K562 (cell line): ENCODE data around the gene NEDD4L. TPM values are rescaled to one million over a fixed set of nuclear protein-coding genes. Genes with fewer than 3 reads are reported as not detected.

Source experiments
- ATAC-seq: fragments of 200-7000 bp; cut with Tn5 transposase; 3 replicates; pipeline ENCODE4 v1.9.1; 2020; ENCODE audit warnings: moderate library complexity
- BruUV-seq: library from RNA; stranded (reverse); fragments of 400-500 nt; replicated peaks from 2 replicates; lab custom pipeline; 2021; lab: Mats Ljungman, UMichigan
- CTCF ChIA-PET: fragments of 300-600 bp; formaldehyde crosslinking; extraction: SDS; loops from one replicate; lab custom pipeline; 2021; ENCODE audit warnings: low intra/inter-chr PET ratio; lab: Yijun Ruan, JAX
- POLR2A ChIA-PET: fragments of 300-600, 350-650 bp; sonication (Branson Sonifier 250); formaldehyde crosslinking; extraction: SDS; loops from one replicate; lab custom pipeline; 2021; ENCODE audit warnings: antibody characterized with exemption, inconsistent platforms; lab: Yijun Ruan, JAX
- DNase-seq, 4 experiments: peaks; one replicate each; pipeline versions ENCODE4 v3.0.0 to v3.0.0-alpha.2; 2011 to 2018; ENCODE audit warnings: low spot score in 3 of 4, mixed read lengths in 3 of 4; ENCODE audit errors: extremely low read depth in 1 of 4
- FAIRE-seq: peaks from 2 replicates; lab custom pipeline; 2011; peaks lifted over from hg19 to GRCh38; lab: Jason Lieb, UNC
- H2AFZ ChIP-seq: 2 replicates; pipeline ENCODE4 v1.6.0; 2011; ENCODE audit warnings: low read depth, low read length, control low read depth, inconsistent platforms
- H3K27ac ChIP-seq: fragments of 200-600 bp; 3 replicates; pipeline ENCODE4 v1.8.0; 2011; ENCODE audit warnings: low read depth, mild to moderate bottlenecking, control low read depth, inconsistent platforms, low read length, moderate library complexity, mixed read lengths; ENCODE audit errors: extremely low read depth
- H3K27me3 ChIP-seq, 2 experiments: fragments of 300-600 bp in 1 of 2; 2 replicates in 1 of 2; 3 replicates in 1 of 2; pipeline versions ENCODE4 v1.6.0 to v1.8.0; 2011; ENCODE audit warnings: inconsistent platforms in 2 of 2, low read length in 2 of 2, mild to moderate bottlenecking in 1 of 2, mixed read lengths in 1 of 2, moderate library complexity in 1 of 2; ENCODE audit not compliant: control insufficient read depth in 2 of 2, insufficient read depth in 2 of 2
- H3K36me3 ChIP-seq: fragments of 300-600 bp; 3 replicates; pipeline ENCODE4 v1.8.0; 2011; ENCODE audit warnings: mild to moderate bottlenecking, low read length, inconsistent platforms; ENCODE audit not compliant: control insufficient read depth, insufficient read depth
- H3K4me1 ChIP-seq, 2 experiments: fragments of 200-600 bp in 1 of 2; replicated peaks in 1 of 2; 2 replicates in 1 of 2; 3 replicates in 1 of 2; pipeline versions ENCODE4 v1.5.1 to v1.8.0; 2011; ENCODE audit warnings: inconsistent platforms in 2 of 2, low read length in 2 of 2, mild to moderate bottlenecking in 1 of 2, mixed read lengths in 1 of 2, moderate library complexity in 1 of 2; ENCODE audit not compliant: control insufficient read depth in 2 of 2, insufficient read depth in 2 of 2
- H3K4me2 ChIP-seq: 2 replicates; pipeline ENCODE4 v1.6.1; 2011; ENCODE audit warnings: low read length, control low read depth, inconsistent platforms, mixed read lengths; ENCODE audit not compliant: insufficient read depth
- H3K4me3 ChIP-seq: fragments of 200-600 bp; sonication (generic), shearing (Covaris generic); 2 replicates; pipeline ENCODE4 v1.5.1; 2016; ENCODE audit warnings: control low read depth, inconsistent platforms
- H3K79me2 ChIP-seq: fragments of 200-600 bp; 3 replicates; pipeline ENCODE4 v1.8.0; 2011; ENCODE audit warnings: low read length, inconsistent platforms; ENCODE audit not compliant: control insufficient read depth, insufficient read depth
- H3K9ac ChIP-seq, 2 experiments: 2 replicates each; pipeline versions ENCODE4 v1.6.0 to v1.6.1; 2011; ENCODE audit warnings: low read depth in 2 of 2, low read length in 2 of 2, control low read depth in 1 of 2, inconsistent platforms in 1 of 2, mild to moderate bottlenecking in 1 of 2, mixed read lengths in 1 of 2; ENCODE audit not compliant: insufficient read depth in 1 of 2
- H3K9me1 ChIP-seq: one replicate; pipeline ENCODE4 v1.6.0; 2011; ENCODE audit warnings: inconsistent platforms, mild to moderate bottlenecking, low read length, moderate library complexity; ENCODE audit not compliant: control insufficient read depth, insufficient read depth
- H3K9me3 ChIP-seq: replicated peaks from 2 replicates; pipeline ENCODE4 v1.5.1; 2011; ENCODE audit warnings: low read depth, low read length, inconsistent platforms; ENCODE audit not compliant: control insufficient read depth, insufficient read depth
- H4K20me1 ChIP-seq: replicated peaks from 2 replicates; pipeline ENCODE4 v1.6.1; 2011; ENCODE audit warnings: low read length, inconsistent platforms, mixed read lengths; ENCODE audit not compliant: control insufficient read depth, insufficient read depth
- ELF2 ChIP-seq: fragments of 250-450 bp; sonication (Bioruptor Pico); IDR thresholded peaks from 2 replicates; pipeline ENCODE4 v1.5.0; 2021; ENCODE audit warnings: mild to moderate bottlenecking
- EWSR1 ChIP-seq: fragments of 450-650 bp; IDR thresholded peaks from 2 replicates; pipeline ENCODE4 v1.6.1; 2018; ENCODE audit warnings: borderline replicate concordance, mild to moderate bottlenecking, low read depth, moderate library complexity; ENCODE audit not compliant: partially characterized antibody
- FOXA1 ChIP-seq: fragments of 450-650 bp; IDR thresholded peaks from 2 replicates; pipeline ENCODE4 v1.6.1; 2016; ENCODE audit warnings: mild to moderate bottlenecking, borderline replicate concordance
- HMGN3 ChIP-seq: IDR thresholded peaks from 2 replicates; pipeline ENCODE4 v1.6.1; 2011; ENCODE audit warnings: borderline replicate concordance, low read depth, mild to moderate bottlenecking, mixed read lengths, low read length; ENCODE audit not compliant: insufficient read length; ENCODE audit errors: extremely low read depth
- LEF1 ChIP-seq: fragments of 450-650 bp; IDR thresholded peaks from 2 replicates; pipeline ENCODE4 v1.6.1; 2016; ENCODE audit warnings: mild to moderate bottlenecking
- NKRF ChIP-seq: fragments of 450-650 bp; IDR thresholded peaks from 2 replicates; pipeline ENCODE4 v1.6.1; 2016; ENCODE audit warnings: borderline replicate concordance
- RCOR1 ChIP-seq, 2 experiments: IDR thresholded peaks; 2 replicates each; pipeline ENCODE4 v1.6.1; 2012; ENCODE audit warnings: low read depth in 2 of 2, low read length in 2 of 2, borderline replicate concordance in 1 of 2, improper control_type of control experiment in 1 of 2
- TRIM28 ChIP-seq: fragments of 450-650 bp; IDR thresholded peaks from 2 replicates; pipeline ENCODE4 v1.6.1; 2017
- ZFPM2 ChIP-seq: fragments of 250-450 bp; sonication (Bioruptor Pico); IDR thresholded peaks from 2 replicates; pipeline ENCODE4 v1.5.1; 2022; ENCODE audit warnings: mild to moderate bottlenecking
- ZKSCAN1 ChIP-seq: fragments of 150-350 bp; IDR thresholded peaks from 2 replicates; pipeline ENCODE4 v1.6.1; 2016; ENCODE audit warnings: low read depth, low read length
- ZKSCAN8 ChIP-seq: fragments of 200-800 bp; sonication (Bioruptor generic); IDR thresholded peaks from 2 replicates; pipeline ENCODE4 v1.6.1; 2016; ENCODE audit warnings: missing genetic modification characterization, missing compliant biosample characterization
- ZNF134 ChIP-seq: fragments of 250-450 bp; sonication (Bioruptor Pico); conservative IDR thresholded peaks from 2 replicates; pipeline ENCODE4 v1.4.0; 2020
- ZNF511 ChIP-seq: sonication (generic); formaldehyde crosslinking; IDR thresholded peaks from 2 replicates; pipeline ENCODE4 v1.8.0; 2022; ENCODE audit warnings: mild to moderate bottlenecking, missing genetic modification reagents
- WGBS: fragments of 100-300 bp; shearing (Covaris generic); methylation state at CpG from one replicate; pipeline ENCODE4 v1.1.6; 2016; ENCODE audit warnings: low coverage, mixed read lengths; ENCODE audit not compliant: insufficient coverage; ENCODE audit errors: missing lambda C conversion rate; 5-methylcytosine and 5-hydroxymethylcytosine counted together
- in situ Hi-C: fragments of 300-500 bp; cut with MboI; formaldehyde crosslinking; loops from 4 replicates; pipeline ENCODE4 v1.15.0; 2018; ENCODE audit warnings: inconsistent platforms, mixed read lengths
- intact Hi-C: fragments of 100-400 bp; cut with micrococcal nuclease; formaldehyde crosslinking; loops from 2 replicates; pipeline ENCODE4 v1.14.2; 2022
- polyA plus RNA-seq, 8 experiments: library from polyadenylated mRNA; depleted of rRNA in 4 of 8; stranded (reverse) in 5 of 8; unstranded in 3 of 8; fragments of >200 nt; fragmentation: Nextera tagmentation in 2 of 8; fragmentation: Illumina TruSeq in 1 of 8; extraction: Ambion mirVana in 2 of 8; extraction: Trizol in 1 of 8; gene quantifications; 2 replicates each; pipeline versions ENCODE4 v1.2.1 to v1.2.3, GENCODE V29; 2011 to 2014; ENCODE audit warnings: inconsistent platforms in 1 of 8, missing spikeins in 1 of 8
- total RNA-seq, 7 experiments: library from RNA; depleted of rRNA in 6 of 7; stranded (reverse); fragments of >200 nt in 6 of 7; fragmentation: Illumina TruSeq in 2 of 7; extraction: Trizol in 2 of 7; gene quantifications; 2 replicates each; pipeline versions ENCODE4 v1.2.1 to v1.2.3, GENCODE V29; 2011 to 2021; ENCODE audit warnings: low replicate concordance in 1 of 7
- TF ChIP-seq, protein P1 (sequence below): IDR thresholded peaks from 2 replicates; pipeline ENCODE4 v1.6.1; 2011; ENCODE audit not compliant: insufficient read length; ENCODE audit errors: extremely low read depth
- TF ChIP-seq, protein P2 (sequence below), 2 experiments: IDR thresholded peaks; 2 replicates each; pipeline ENCODE4 v1.6.1; 2012; ENCODE audit warnings: improper control_type of control experiment in 2 of 2, low read depth in 2 of 2, low read length in 2 of 2, borderline replicate concordance in 1 of 2

Gene NEDD4L
- total and polyA plus RNA-seq, 9 of the 15 experiments (the other 6 are each of a cell fraction or from before 2014, with no cell fraction given) = 8.1 to 33.4 (median 19.9) TPM

DNA sequence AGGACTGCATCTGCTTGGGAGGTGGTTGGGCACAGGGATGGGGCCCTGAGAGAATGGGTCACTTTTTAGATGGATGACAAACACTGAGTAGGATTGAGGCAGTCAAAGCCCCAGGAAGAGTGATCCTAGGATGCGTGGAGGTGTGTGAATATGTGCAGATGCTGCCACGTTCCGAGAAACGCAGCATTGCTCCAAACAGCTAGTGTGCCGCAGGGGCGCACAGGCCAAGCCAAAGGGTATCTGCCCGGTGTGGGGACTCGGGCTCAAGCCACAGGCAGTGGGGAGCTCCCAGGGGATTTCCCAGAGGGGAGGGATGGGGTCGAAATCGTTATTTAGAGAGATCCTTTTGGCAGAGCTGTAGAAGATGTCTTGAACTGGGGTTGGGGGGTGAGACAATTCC is 310.8 kb downstream of the NEDD4L start (continued):
- TF ChIP-seq, protein P1, sequence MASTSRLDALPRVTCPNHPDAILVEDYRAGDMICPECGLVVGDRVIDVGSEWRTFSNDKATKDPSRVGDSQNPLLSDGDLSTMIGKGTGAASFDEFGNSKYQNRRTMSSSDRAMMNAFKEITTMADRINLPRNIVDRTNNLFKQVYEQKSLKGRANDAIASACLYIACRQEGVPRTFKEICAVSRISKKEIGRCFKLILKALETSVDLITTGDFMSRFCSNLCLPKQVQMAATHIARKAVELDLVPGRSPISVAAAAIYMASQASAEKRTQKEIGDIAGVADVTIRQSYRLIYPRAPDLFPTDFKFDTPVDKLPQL = no peak
- TF ChIP-seq, protein P2, sequence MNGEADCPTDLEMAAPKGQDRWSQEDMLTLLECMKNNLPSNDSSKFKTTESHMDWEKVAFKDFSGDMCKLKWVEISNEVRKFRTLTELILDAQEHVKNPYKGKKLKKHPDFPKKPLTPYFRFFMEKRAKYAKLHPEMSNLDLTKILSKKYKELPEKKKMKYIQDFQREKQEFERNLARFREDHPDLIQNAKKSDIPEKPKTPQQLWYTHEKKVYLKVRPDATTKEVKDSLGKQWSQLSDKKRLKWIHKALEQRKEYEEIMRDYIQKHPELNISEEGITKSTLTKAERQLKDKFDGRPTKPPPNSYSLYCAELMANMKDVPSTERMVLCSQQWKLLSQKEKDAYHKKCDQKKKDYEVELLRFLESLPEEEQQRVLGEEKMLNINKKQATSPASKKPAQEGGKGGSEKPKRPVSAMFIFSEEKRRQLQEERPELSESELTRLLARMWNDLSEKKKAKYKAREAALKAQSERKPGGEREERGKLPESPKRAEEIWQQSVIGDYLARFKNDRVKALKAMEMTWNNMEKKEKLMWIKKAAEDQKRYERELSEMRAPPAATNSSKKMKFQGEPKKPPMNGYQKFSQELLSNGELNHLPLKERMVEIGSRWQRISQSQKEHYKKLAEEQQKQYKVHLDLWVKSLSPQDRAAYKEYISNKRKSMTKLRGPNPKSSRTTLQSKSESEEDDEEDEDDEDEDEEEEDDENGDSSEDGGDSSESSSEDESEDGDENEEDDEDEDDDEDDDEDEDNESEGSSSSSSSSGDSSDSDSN (IDR thresholded peaks at IDR 0.05; ENCODE audit: borderline replicate concordance in 1 of 2, low read depth in 2 of 2, low read length in 2 of 2) = no peak
- TF ChIP-seq ZFPM2 = no peak
- TF ChIP-seq ZNF134 = no peak
- no peak for TF ChIP-seq EWSR1
- no peak for TF ChIP-seq RCOR1 (IDR thresholded peaks at IDR 0.05; ENCODE audit: borderline replicate concordance in 1 of 2, low read depth in 2 of 2, low read length in 2 of 2)
- no peak for TF ChIP-seq LEF1

DNA sequence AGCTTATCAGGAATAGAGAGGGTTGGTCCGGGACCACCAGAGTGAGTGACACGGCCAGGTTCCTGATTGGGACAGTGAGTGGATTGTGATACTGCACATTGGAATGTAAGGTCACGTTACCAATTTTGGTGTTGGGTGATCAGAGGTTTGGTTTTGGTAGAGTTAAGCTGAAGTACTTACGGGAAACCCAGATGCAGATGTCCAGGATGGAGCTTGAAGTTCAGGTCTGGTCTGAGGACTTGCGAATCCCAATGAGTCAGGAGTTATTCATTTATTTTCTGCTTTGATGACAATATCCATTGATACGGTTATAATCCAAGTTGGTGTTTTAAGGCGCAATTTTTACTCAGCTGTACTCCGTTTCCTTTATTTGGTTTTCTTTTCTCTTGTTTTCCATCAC is 311.2 kb downstream of the NEDD4L start:
- in situ Hi-C loops = no loop called here
- no peak for TF ChIP-seq HMGN3
- TF ChIP-seq FOXA1 = no peak
- no peak for TF ChIP-seq ELF2 (CRISPR knock-in tag)
- no peak for TF ChIP-seq NKRF
- no peak for TF ChIP-seq ZKSCAN8
- no peak for TF ChIP-seq ZKSCAN1
- TF ChIP-seq ZNF511 (CRISPR knock-in tag) = no peak
- TF ChIP-seq TRIM28 = no peak

More for the DNA sequence above, 311.2 kb downstream of the NEDD4L start:
- no peaks in the 10 kb centered on the region for H3K9me3 ChIP-seq
- H3K36me3 ChIP-seq = peaks cover 18% of the 10 kb centered on the region; the same call in 2 of the 3 replicates
- intact Hi-C loops = no loop called here
- CTCF ChIA-PET = no interaction called here
- no peaks in the 10 kb centered on the region for H3K9me1 ChIP-seq
- H3K27ac ChIP-seq = no peak overlapping the region
- POLR2A ChIA-PET = interaction anchor here (0.5 to 0.6 kb wide), 2 partner anchors 16 to 626 kb away, joined by 3 read pairs; no protein-coding TSS in a partner anchor
- 91% methylated on average over 8 of the region's 8 CpGs for WGBS
- H3K4me2 ChIP-seq = no peak overlapping the region
- no peak for DNase-seq
- no peak for FAIRE-seq
- no peaks in the 10 kb centered on the region for H4K20me1 ChIP-seq
- no peaks in the 10 kb centered on the region for H3K4me1 ChIP-seq
- ATAC-seq = no peak
- no peak overlapping the region for H2AFZ ChIP-seq
- BruUV-seq = no TSS peak
- no peak overlapping the region for H3K4me3 ChIP-seq
- no peak overlapping the region for H3K9ac ChIP-seq
- no peaks in the 10 kb centered on the region for H3K79me2 ChIP-seq
- H3K27me3 ChIP-seq = no peaks in the 10 kb centered on the region
